HG03039 (cell line): ENCODE measurements around the gene SLC8A3.

Source experiments
- ATAC-seq: cut with Tn5 transposase; IDR thresholded peaks from one replicate; pipeline ENCODE4 v1.9.1; 2021; ENCODE audit warnings: mild to moderate bottlenecking, moderate library complexity; ENCODE audit not compliant: unreplicated experiment

SLC8A3 gene

GRCh38 chr14:70032016-70032415 is 156.7 kb downstream of the SLC8A3 start:
- no peak for ATAC-seq

- no peak for ATAC-seq
Measured at GRCh38 chr14:70029296-70030132, 159.2 kb downstream of the SLC8A3 start.

GRCh38 chr14:70027785-70028428 is 160.8 kb downstream of the SLC8A3 start:
- no peak for ATAC-seq

- ATAC-seq, result no peak
Measured at GRCh38 chr14:70023871-70024270, 164.9 kb downstream of the SLC8A3 start.

- no peak for ATAC-seq
Measured at GRCh38 chr14:70022771-70023445, 165.8 kb downstream of the SLC8A3 start.

- no peak for ATAC-seq
Measured at GRCh38 chr14:70021548-70022220, 167.1 kb downstream of the SLC8A3 start.

GRCh38 chr14:70020352-70021170 is 168.2 kb downstream of the SLC8A3 start:
- no peak for ATAC-seq

GRCh38 chr14:70019695-70020094 is 169.1 kb downstream of the SLC8A3 start:
- no peak for ATAC-seq

GRCh38 chr14:70018713-70019211 is 170.0 kb downstream of the SLC8A3 start:
- no peak for ATAC-seq

GRCh38 chr14:70018230-70018629 is 170.5 kb downstream of the SLC8A3 start:
- ATAC-seq, result no peak

- no peak for ATAC-seq
Measured at GRCh38 chr14:70014406-70015095, 174.2 kb downstream of the SLC8A3 start.

GRCh38 chr14:70013271-70013873 is 175.4 kb downstream of the SLC8A3 start:
- no peak for ATAC-seq

- ATAC-seq, result no peak
Measured at GRCh38 chr14:70011708-70012107, 177.0 kb downstream of the SLC8A3 start.

- ATAC-seq, result no peak
Measured at GRCh38 chr14:70011098-70011497, 177.7 kb downstream of the SLC8A3 start.

- ATAC-seq, result no peak
Measured at GRCh38 chr14:70009961-70010360, 178.8 kb downstream of the SLC8A3 start.

- no peak for ATAC-seq
Measured at GRCh38 chr14:70008284-70009262, 180.2 kb downstream of the SLC8A3 start.

- no peak for ATAC-seq
Measured at GRCh38 chr14:70006699-70007098, 182.1 kb downstream of the SLC8A3 start.

GRCh38 chr14:70005281-70005805 is 183.4 kb downstream of the SLC8A3 start:
- no peak for ATAC-seq
